Gastroesophageal sphincter (tissue), 4 donors: Measurements from ENCODE around the gene MARCO. TPM values are rescaled to one million over a fixed set of nuclear protein-coding genes. Genes with fewer than 3 reads are reported as not detected.

Experiments used
- ATAC-seq: fragments of 150-250 bp; one replicate; pipeline ENCODE4 v1.9.1; 2016; ENCODE audit warnings: mild to moderate bottlenecking, moderate library complexity
- H3K27ac ChIP-seq, 4 donors: fragments of 200-600 bp; sonication (generic) in 3 of 4; 1 replicate in 3 of 4; 2 replicates in 1 of 4; pipeline ENCODE4 v1.5.1; 2016 to 2019
- H3K27me3 ChIP-seq: fragments of 200-600 bp; sonication (generic); one replicate; pipeline ENCODE4 v1.5.1; 2019
- H3K36me3 ChIP-seq, 2 donors: fragments of 200-600 bp; sonication (generic); one replicate each; pipeline ENCODE4 v1.5.1; 2019; ENCODE audit warnings: control low read depth in 1 of 2
- H3K4me1 ChIP-seq, 3 donors: fragments of 200-600 bp; sonication (generic); 1 replicate in 2 of 3; 2 replicates in 1 of 3; pipeline ENCODE4 v1.5.1; 2016 to 2019; ENCODE audit warnings: control low read depth in 2 of 3
- H3K4me3 ChIP-seq, 2 donors: fragments of 200-600 bp; sonication (generic); one replicate each; pipeline ENCODE4 v1.5.1; 2019; ENCODE audit warnings: mild to moderate bottlenecking in 1 of 2, moderate library complexity in 1 of 2
- H3K9me3 ChIP-seq, 3 donors: fragments of 200-600 bp; sonication (generic); one replicate each; pipeline ENCODE4 v1.5.1; 2017 to 2019; ENCODE audit warnings: control low read depth in 2 of 3
- CTCF ChIP-seq, 4 experiments: fragments of 200-600 bp in 2 of 4; fragments of 450-650 bp in 2 of 4; sonication (generic) in 1 of 4; IDR thresholded peaks; one replicate each; pipeline ENCODE4 v1.5.1; 2017 to 2019; ENCODE audit warnings: antibody characterized with exemption in 4 of 4, mild to moderate bottlenecking in 2 of 4, moderate library complexity in 2 of 4
- EP300 ChIP-seq: sonication (generic); formaldehyde crosslinking; IDR thresholded peaks from one replicate; pipeline ENCODE4 v1.6.1; 2017; ENCODE audit warnings: antibody characterized with exemption, mild to moderate bottlenecking
- POLR2A ChIP-seq, 2 donors: fragments of 450-650 bp; IDR thresholded peaks; one replicate each; pipeline ENCODE4 v1.6.1; 2017; ENCODE audit warnings: antibody characterized with exemption in 2 of 2, mild to moderate bottlenecking in 2 of 2, moderate library complexity in 1 of 2
- POLR2AphosphoS5 ChIP-seq: sonication (generic); formaldehyde crosslinking; IDR thresholded peaks from one replicate; pipeline ENCODE4 v1.6.1; 2017; ENCODE audit warnings: antibody characterized with exemption
- whole genome bisulfite sequencing, 2 donors: methylation state at CpG; one replicate each; pipeline ENCODE4 v1.1.5; 2018; ENCODE audit warnings: low coverage in 1 of 2; 5-methylcytosine and 5-hydroxymethylcytosine counted together
- total RNA-seq, 4 donors: library from RNA; depleted of rRNA; stranded (reverse); fragments of >200 nt; gene quantifications; one replicate each; pipeline ENCODE4 v1.1.0, GENCODE V29; 2016

MARCO gene
- total RNA-seq, 4 donors from 2014 or later, result 1.9 to 56.1 (median 24.0) TPM

GRCh38 chr2:118936936-118937335, 5.1 kb upstream of the MARCO start:
- 64 to 83% methylated on average over 5 to 6 of the region's 6 CpGs for WGBS, 2 donors
- no peak for ATAC-seq
- Histone ChIP-seq H3K4me3 (no peak overlapping the region), H3K27me3 (peaks cover 5% of the 10 kb centered on the region), H3K27ac (no peak overlapping the region), H3K36me3 (no peaks in the 10 kb centered on the region), H3K9me3 (peaks cover 0 to 23% (median 0%) of the 10 kb centered on the region in 3 donors), H3K4me1 (no peaks in the 10 kb centered on the region)
- no peak for TF ChIP-seq CTCF (IDR thresholded peaks at IDR 0.05)
- TF ChIP-seq POLR2AphosphoS5, result no peak
- TF ChIP-seq EP300, result no peak
- TF ChIP-seq POLR2A (IDR thresholded peaks at IDR 0.05), result no peak

- TF ChIP-seq POLR2AphosphoS5 (no peak), EP300 (no peak), CTCF (IDR thresholded peaks at IDR 0.05) (no peak), POLR2A (IDR thresholded peaks at IDR 0.05) (no peak)
- no peak overlapping the region for H3K27ac ChIP-seq
- H3K4me1 ChIP-seq, result no peaks in the 10 kb centered on the region
- WGBS, 2 donors, result no CpG with 5 or more reads among the region's 1 CpG
- H3K27me3 ChIP-seq, result peaks cover 8% of the 10 kb centered on the region
- peaks cover 0 to 15% (median 0%) of the 10 kb centered on the region in 3 donors for H3K9me3 ChIP-seq
- ATAC-seq, result no peak
- H3K4me3 ChIP-seq, result no peak overlapping the region
- H3K36me3 ChIP-seq, result no peaks in the 10 kb centered on the region
Observed at GRCh38 chr2:118937817-118938216, 4.2 kb upstream of the MARCO start.

- no peaks in the 10 kb centered on the region for H3K9me3 ChIP-seq
- TF ChIP-seq CTCF (IDR thresholded peaks at IDR 0.05) (no peak), EP300 (no peak), POLR2AphosphoS5 (no peak), POLR2A (IDR thresholded peaks at IDR 0.05) (no peak)
- ATAC-seq, result no peak
- no peak overlapping the region for H3K4me3 ChIP-seq
- H3K27ac ChIP-seq, result no peak overlapping the region
- H3K4me1 ChIP-seq, result no peaks in the 10 kb centered on the region
- H3K27me3 ChIP-seq, result peaks cover 8% of the 10 kb centered on the region
- H3K36me3 ChIP-seq, result no peaks in the 10 kb centered on the region
Observed at GRCh38 chr2:118939994-118940393, 2.0 kb upstream of the MARCO start.

GRCh38 chr2:118940486-118941120, 1.4 kb upstream of the MARCO start:
- H3K36me3 ChIP-seq, result no peaks in the 10 kb centered on the region
- peak; percentile 23 for ATAC-seq
- H3K27ac ChIP-seq, result no peak overlapping the region
- H3K4me3 ChIP-seq, result no peak overlapping the region
- TF ChIP-seq EP300, result no peak
- no peak for TF ChIP-seq CTCF (IDR thresholded peaks at IDR 0.05)
- no peak for TF ChIP-seq POLR2A (IDR thresholded peaks at IDR 0.05)
- TF ChIP-seq POLR2AphosphoS5, result no peak
- no peaks in the 10 kb centered on the region for H3K4me1 ChIP-seq
- peaks cover 8% of the 10 kb centered on the region for H3K27me3 ChIP-seq
- no peaks in the 10 kb centered on the region for H3K9me3 ChIP-seq
- 60 to 68% methylated on average over 1 to 7 of the region's 9 CpGs for WGBS, 2 donors

GRCh38 chr2:118943286-118943685, 1.3 kb downstream of the MARCO start:
- WGBS, 2 donors, result no CpG with 5 or more reads among the region's 2 CpGs
- ATAC-seq, result no peak
- H3K27ac ChIP-seq, result no peak overlapping the region
- no peak for TF ChIP-seq POLR2AphosphoS5
- TF ChIP-seq POLR2A (IDR thresholded peaks at IDR 0.05), result no peak
- no peak for TF ChIP-seq CTCF (IDR thresholded peaks at IDR 0.05)
- no peak for TF ChIP-seq EP300
- H3K27me3 ChIP-seq, result peaks cover 8% of the 10 kb centered on the region
- no peaks in the 10 kb centered on the region for H3K36me3 ChIP-seq
- no peak overlapping the region for H3K4me3 ChIP-seq
- no peaks in the 10 kb centered on the region for H3K4me1 ChIP-seq
- no peaks in the 10 kb centered on the region for H3K9me3 ChIP-seq
